H9 (cell line): ENCODE results near the gene HTRA3. TPM values are rescaled to one million over a fixed set of nuclear protein-coding genes. Genes with fewer than 3 reads are reported as not detected.

Source experiments
- DNase-seq: peaks from one replicate; pipeline ENCODE4 v3.0.0-alpha.2; 2017
- H2AFZ ChIP-seq: one replicate; pipeline ENCODE4 v1.6.1; 2013; ENCODE audit warnings: mild to moderate bottlenecking, low read length, control low read depth, moderate library complexity
- H2AK5ac ChIP-seq: 2 replicates; pipeline ENCODE4 v1.6.1; 2013; ENCODE audit warnings: low read length, control low read depth, mixed read lengths; ENCODE audit not compliant: insufficient read length
- H2BK120ac ChIP-seq: one replicate; pipeline ENCODE4 v1.6.1; 2013; ENCODE audit warnings: low read depth, mild to moderate bottlenecking, low read length, control low read depth, inconsistent platforms; ENCODE audit not compliant: poor library complexity, severe bottlenecking
- H2BK12ac ChIP-seq: 2 replicates; pipeline ENCODE4 v1.6.1; 2013; ENCODE audit warnings: low read length, control low read depth, mixed read lengths, low read depth; ENCODE audit not compliant: insufficient read length
- H2BK15ac ChIP-seq: 2 replicates; pipeline ENCODE4 v1.6.1; 2013; ENCODE audit warnings: low read depth, low read length, control low read depth
- H2BK20ac ChIP-seq: one replicate; pipeline ENCODE4 v1.6.1; 2013; ENCODE audit warnings: low read depth, mild to moderate bottlenecking, low read length, control low read depth, inconsistent platforms; ENCODE audit not compliant: poor library complexity, severe bottlenecking
- H2BK5ac ChIP-seq: 2 replicates; pipeline ENCODE4 v1.6.1; 2013; ENCODE audit warnings: low read length, control low read depth, mixed read lengths; ENCODE audit not compliant: insufficient read length
- H3K14ac ChIP-seq: 2 replicates; pipeline ENCODE4 v1.6.1; 2013; ENCODE audit warnings: low read length, control low read depth; ENCODE audit not compliant: insufficient read depth
- H3K18ac ChIP-seq: 2 replicates; pipeline ENCODE4 v1.6.1; 2013; ENCODE audit warnings: low read depth, mild to moderate bottlenecking, mixed read lengths, low read length, control low read depth; ENCODE audit not compliant: insufficient read length
- H3K23ac ChIP-seq: 2 replicates; pipeline ENCODE4 v1.6.1; 2013; ENCODE audit warnings: low read length, control low read depth, mixed read lengths, low read depth; ENCODE audit not compliant: insufficient read length
- H3K23me2 ChIP-seq: 2 replicates; pipeline ENCODE4 v1.6.1; 2013; ENCODE audit warnings: low read depth, mild to moderate bottlenecking, mixed read lengths, low read length, control low read depth; ENCODE audit not compliant: insufficient read length, poor library complexity, severe bottlenecking
- H3K27ac ChIP-seq: 2 replicates; pipeline ENCODE4 v1.5.1; 2013; ENCODE audit warnings: low read length, control low read depth, mixed read lengths, low read depth; ENCODE audit not compliant: insufficient read length
- H3K27me3 ChIP-seq: 2 replicates; pipeline ENCODE4 v1.6.1; 2013; ENCODE audit warnings: low read length, control low read depth, inconsistent platforms; ENCODE audit not compliant: insufficient read depth
- H3K4ac ChIP-seq: 2 replicates; pipeline ENCODE4 v1.6.1; 2013; ENCODE audit warnings: low read depth, mild to moderate bottlenecking, control low read depth, inconsistent platforms, low read length, moderate library complexity
- H3K4me1 ChIP-seq: 2 replicates; pipeline ENCODE4 v1.6.1; 2013; ENCODE audit warnings: low read length, control low read depth, inconsistent platforms; ENCODE audit not compliant: insufficient read depth
- H3K4me2 ChIP-seq: 2 replicates; pipeline ENCODE4 v1.6.1; 2013; ENCODE audit warnings: low read length, control low read depth, mixed read lengths; ENCODE audit not compliant: insufficient read length, insufficient read depth
- H3K56ac ChIP-seq: 2 replicates; pipeline ENCODE4 v1.6.1; 2013; ENCODE audit warnings: low read depth, mild to moderate bottlenecking, mixed read lengths, low read length, control low read depth; ENCODE audit not compliant: insufficient read length
- H3K79me1 ChIP-seq: 2 replicates; pipeline ENCODE4 v1.6.1; 2013; ENCODE audit warnings: low read depth, mild to moderate bottlenecking, moderate library complexity, low read length, control low read depth, inconsistent platforms; ENCODE audit not compliant: insufficient read depth, poor library complexity, severe bottlenecking
- H3K79me2 ChIP-seq: 2 replicates; pipeline ENCODE4 v1.6.1; 2013; ENCODE audit warnings: low read length, control low read depth, inconsistent platforms; ENCODE audit not compliant: insufficient read depth
- H3K9ac ChIP-seq: 2 replicates; pipeline ENCODE4 v1.6.1; 2013; ENCODE audit warnings: low read length, control low read depth, mixed read lengths; ENCODE audit not compliant: insufficient read length; ENCODE audit errors: extremely low read depth
- H3K9me3 ChIP-seq: one replicate; pipeline ENCODE4 v1.6.1; 2013; ENCODE audit warnings: low read depth, low read length, inconsistent platforms; ENCODE audit not compliant: control insufficient read depth
- H3T11ph ChIP-seq: one replicate; pipeline ENCODE4 v1.6.1; 2013; ENCODE audit warnings: mild to moderate bottlenecking, low read length, control low read depth, inconsistent platforms
- H4K20me1 ChIP-seq: one replicate; pipeline ENCODE4 v1.6.1; 2013; ENCODE audit not compliant: control insufficient read depth, insufficient read length, insufficient read depth
- H4K5ac ChIP-seq: 2 replicates; pipeline ENCODE4 v1.6.1; 2013; ENCODE audit warnings: low read depth, mild to moderate bottlenecking, mixed read lengths, low read length, control low read depth; ENCODE audit not compliant: insufficient read length
- H4K8ac ChIP-seq: replicated peaks from 2 replicates; pipeline ENCODE4 v1.6.1; 2013; ENCODE audit warnings: low read length, control low read depth, mixed read lengths, low read depth; ENCODE audit not compliant: insufficient read length
- H4K91ac ChIP-seq: 2 replicates; pipeline ENCODE4 v1.6.1; 2013; ENCODE audit warnings: low read depth, mild to moderate bottlenecking, moderate library complexity, mixed read lengths, low read length, control low read depth; ENCODE audit not compliant: insufficient read length
- H3K27ac Mint-ChIP-seq, 3 experiments: 2 replicates in 2 of 3; 3 replicates in 1 of 3; pipeline ENCODE4 v1.8.0; 2020 to 2021; ENCODE audit warnings: mixed read lengths in 3 of 3, mild to moderate bottlenecking in 1 of 3, moderate library complexity in 1 of 3
- H3K27me3 Mint-ChIP-seq: 2 replicates; pipeline ENCODE4 v1.8.0; 2021; ENCODE audit warnings: low read depth, mild to moderate bottlenecking, moderate library complexity, mixed read lengths
- H3K36me3 Mint-ChIP-seq, 3 experiments: 2 replicates in 2 of 3; 3 replicates in 1 of 3; pipeline ENCODE4 v1.8.0; 2020 to 2021; ENCODE audit warnings: low read depth in 3 of 3, mixed read lengths in 3 of 3; ENCODE audit not compliant: insufficient read depth in 1 of 3
- H3K4me1 Mint-ChIP-seq, 2 experiments: 2 replicates each; pipeline ENCODE4 v1.8.0; 2020; ENCODE audit warnings: mixed read lengths in 2 of 2
- H3K4me3 Mint-ChIP-seq, 2 experiments: 2 replicates in 1 of 2; 3 replicates in 1 of 2; pipeline ENCODE4 v1.8.0; 2020 to 2021; ENCODE audit warnings: mild to moderate bottlenecking in 2 of 2, mixed read lengths in 2 of 2, moderate library complexity in 1 of 2
- H3K9me3 Mint-ChIP-seq, 2 experiments: 2 replicates in 1 of 2; 3 replicates in 1 of 2; pipeline ENCODE4 v1.8.0; 2020; ENCODE audit warnings: mild to moderate bottlenecking in 2 of 2, mixed read lengths in 2 of 2, moderate library complexity in 1 of 2
- WGBS: extraction: QIAGEN DNeasy Blood & Tissue Kit; methylation state at CpG from one replicate; pipeline ENCODE4 v1.1.7; 2013; ENCODE audit warnings: missing lambda C conversion rate, low lambda C conversion rate, mixed read lengths; ENCODE audit not compliant: insufficient read length; ENCODE audit errors: extremely low coverage; 5-methylcytosine and 5-hydroxymethylcytosine counted together
- total RNA-seq: library from RNA; stranded (reverse); gene quantifications from 2 replicates; pipeline ENCODE4 v1.2.1, GENCODE V29; 2021
- TF ChIP-seq, protein P1 (sequence below): fragments of 200-600 bp; sonication (generic); conservative IDR thresholded peaks from 3 replicates; pipeline ENCODE4 v1.8.0; 2021; ENCODE audit warnings: antibody characterized with exemption, mild to moderate bottlenecking

The HTRA3 gene
- total RNA-seq, 1 experiment from 2014 or later: 3.0 TPM

- WGBS: no CpG with 5 or more reads among the region's 12 CpGs
- H3K27me3 ChIP-seq: no peaks in the 10 kb centered on the region
- peak overlapping the region in 2 of 3 experiments; percentile 8 to 90; a peak in 1 of 7 replicates for H3K27ac Mint-ChIP-seq
- H3T11ph ChIP-seq: no peak overlapping the region
- H4K5ac ChIP-seq: no peak overlapping the region
- H2BK15ac ChIP-seq: no peak overlapping the region
- TF ChIP-seq, protein P1, sequence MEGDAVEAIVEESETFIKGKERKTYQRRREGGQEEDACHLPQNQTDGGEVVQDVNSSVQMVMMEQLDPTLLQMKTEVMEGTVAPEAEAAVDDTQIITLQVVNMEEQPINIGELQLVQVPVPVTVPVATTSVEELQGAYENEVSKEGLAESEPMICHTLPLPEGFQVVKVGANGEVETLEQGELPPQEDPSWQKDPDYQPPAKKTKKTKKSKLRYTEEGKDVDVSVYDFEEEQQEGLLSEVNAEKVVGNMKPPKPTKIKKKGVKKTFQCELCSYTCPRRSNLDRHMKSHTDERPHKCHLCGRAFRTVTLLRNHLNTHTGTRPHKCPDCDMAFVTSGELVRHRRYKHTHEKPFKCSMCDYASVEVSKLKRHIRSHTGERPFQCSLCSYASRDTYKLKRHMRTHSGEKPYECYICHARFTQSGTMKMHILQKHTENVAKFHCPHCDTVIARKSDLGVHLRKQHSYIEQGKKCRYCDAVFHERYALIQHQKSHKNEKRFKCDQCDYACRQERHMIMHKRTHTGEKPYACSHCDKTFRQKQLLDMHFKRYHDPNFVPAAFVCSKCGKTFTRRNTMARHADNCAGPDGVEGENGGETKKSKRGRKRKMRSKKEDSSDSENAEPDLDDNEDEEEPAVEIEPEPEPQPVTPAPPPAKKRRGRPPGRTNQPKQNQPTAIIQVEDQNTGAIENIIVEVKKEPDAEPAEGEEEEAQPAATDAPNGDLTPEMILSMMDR: no peak
- H2BK20ac ChIP-seq: no peak overlapping the region
- H3K56ac ChIP-seq: no peak overlapping the region
- no peaks in the 10 kb centered on the region for H3K23me2 ChIP-seq
- H3K4me1 Mint-ChIP-seq: peaks cover 22% of the 10 kb centered on the region in 2 experiments
- no peak overlapping the region for H2BK12ac ChIP-seq
- no peak overlapping the region for H2AFZ ChIP-seq
- no peak overlapping the region for H3K9ac ChIP-seq
- peaks cover 4% of the 10 kb centered on the region for H3K4me1 ChIP-seq
- no peak overlapping the region; a peak in 1 of 5 replicates for H3K4me3 Mint-ChIP-seq
- H2BK5ac ChIP-seq: no peak overlapping the region
- no peaks in the 10 kb centered on the region for H3K9me3 Mint-ChIP-seq
- H4K20me1 ChIP-seq: no peaks in the 10 kb centered on the region
- H3K79me1 ChIP-seq: no peaks in the 10 kb centered on the region
- H4K91ac ChIP-seq: no peak overlapping the region
- H3K9me3 ChIP-seq: no peaks in the 10 kb centered on the region
- no peak overlapping the region for H3K4ac ChIP-seq
- no peak overlapping the region for H2BK120ac ChIP-seq
- H3K18ac ChIP-seq: no peak overlapping the region
- no peak overlapping the region for H3K4me2 ChIP-seq
- H3K79me2 ChIP-seq: no peaks in the 10 kb centered on the region
- no peak for DNase-seq
- H3K14ac ChIP-seq: no peak overlapping the region
- no peak overlapping the region for H3K23ac ChIP-seq
- no peaks in the 10 kb centered on the region; the same call in 1 of the 2 replicates for H3K27me3 Mint-ChIP-seq
- H3K36me3 Mint-ChIP-seq: no peaks in the 10 kb centered on the region
- H3K27ac ChIP-seq: no peak overlapping the region
- H4K8ac ChIP-seq: no peak overlapping the region
- H2AK5ac ChIP-seq: no peak overlapping the region
Observed at GRCh38 chr4:8224267-8224974, 45.1 kb upstream of the HTRA3 start.
